ENCODE measurements around the gene REPS2.
A peak's percentile ranks its signal among the peaks of the same experiment; 100 is the strongest.

Gene REPS2

DNA sequence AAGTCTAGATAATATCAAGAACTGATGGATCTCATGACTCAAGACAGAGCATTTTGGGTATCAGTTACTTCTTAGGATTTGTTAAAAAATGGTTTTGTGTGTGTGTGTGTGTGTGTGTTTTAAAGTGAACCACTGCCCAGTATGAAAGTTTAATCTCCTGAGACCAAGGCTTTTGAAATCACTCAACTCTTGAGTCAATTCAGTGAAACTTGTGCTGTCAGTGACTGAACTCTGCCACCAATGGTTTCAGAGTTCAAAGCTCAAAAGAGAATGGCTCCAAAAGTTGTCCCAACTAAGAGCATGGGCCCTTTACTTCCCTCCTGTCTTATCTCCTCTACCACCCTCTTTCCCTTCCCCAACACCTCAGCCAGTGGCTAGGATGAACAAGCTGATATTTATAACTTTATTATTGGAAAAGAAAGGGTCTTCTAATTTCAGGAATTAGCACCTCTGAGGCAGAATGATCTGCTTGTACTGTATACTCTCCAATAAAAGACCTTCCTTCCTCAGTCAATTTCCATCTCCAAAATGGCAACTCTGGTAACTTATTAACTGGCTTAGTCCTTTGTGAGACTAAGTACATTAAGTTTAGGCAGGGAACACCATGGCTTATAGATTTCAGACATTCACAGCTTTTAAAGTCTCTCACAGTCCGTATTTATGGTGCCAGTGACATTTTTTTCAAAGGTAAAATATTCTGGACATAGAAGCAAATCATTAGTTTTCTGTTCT is 152.2 kb downstream of the REPS2 start:
- in situ Hi-C loops (cut with HindIII; ENCODE audit: low pct_unique_long_range_greater_than_20kb, low sequenced_read_pairs), result no loop called here
- no peak for DNase-seq (ENCODE audit: low read depth in 1 of 2, low spot score in 1 of 2)
- TF ChIP-seq JUND (IDR thresholded peaks at IDR 0.05; ENCODE audit: low read depth), result no peak

DNA sequence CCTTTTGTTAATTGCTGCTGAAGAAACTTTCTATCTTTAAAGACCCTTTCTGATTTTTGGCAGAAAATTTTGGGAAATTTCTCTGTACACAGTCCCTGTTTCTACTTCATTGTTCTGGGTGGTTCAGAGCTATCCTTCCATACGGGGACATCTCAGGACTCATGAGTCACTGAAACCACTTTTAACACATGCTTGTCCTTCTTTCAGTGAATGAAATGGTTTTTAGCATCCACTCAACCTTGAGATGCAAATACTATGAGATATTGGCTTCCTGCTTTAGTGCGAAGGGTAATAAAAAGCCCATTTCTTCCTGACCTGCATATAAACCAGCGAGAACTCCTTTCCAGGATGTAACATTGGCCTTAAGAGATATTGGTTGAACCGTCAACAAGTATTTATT is 158.0 kb downstream of the REPS2 start:
- in situ Hi-C loops (cut with HindIII; ENCODE audit: low pct_unique_long_range_greater_than_20kb, low sequenced_read_pairs), result no loop called here

DNA sequence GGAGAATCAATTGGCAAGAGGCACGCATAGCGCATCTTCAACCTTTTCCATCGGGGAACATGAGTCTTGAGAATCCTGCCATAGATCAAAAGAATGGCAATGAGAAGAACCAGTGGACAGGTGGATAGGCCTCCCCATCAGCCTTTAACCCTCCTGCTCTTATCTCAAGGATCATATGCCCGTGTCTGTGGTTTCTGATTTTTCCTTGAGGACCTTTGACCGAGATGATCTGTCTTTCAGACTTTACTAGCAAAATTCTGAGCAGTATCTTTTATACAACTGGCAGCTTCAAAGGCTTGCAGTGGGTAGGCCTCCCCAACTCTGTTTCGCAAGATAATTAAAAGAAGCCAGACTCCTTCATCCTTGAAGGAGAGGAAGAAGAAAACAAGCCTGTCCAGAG is 174.4 kb downstream of the REPS2 start:
- DNase-seq (ENCODE audit: low read depth in 1 of 2, low spot score in 1 of 2), result no peak
- no peak for TF ChIP-seq JUND (IDR thresholded peaks at IDR 0.05; ENCODE audit: low read depth)
- in situ Hi-C loops (cut with HindIII; ENCODE audit: low pct_unique_long_range_greater_than_20kb, low sequenced_read_pairs), result no loop called here

More for the DNA sequence above, 158.0 kb downstream of the REPS2 start:
- no peak for DNase-seq (ENCODE audit: low read depth in 1 of 2, low spot score in 1 of 2)
- no peak for TF ChIP-seq JUND (IDR thresholded peaks at IDR 0.05; ENCODE audit: low read depth)

DNA sequence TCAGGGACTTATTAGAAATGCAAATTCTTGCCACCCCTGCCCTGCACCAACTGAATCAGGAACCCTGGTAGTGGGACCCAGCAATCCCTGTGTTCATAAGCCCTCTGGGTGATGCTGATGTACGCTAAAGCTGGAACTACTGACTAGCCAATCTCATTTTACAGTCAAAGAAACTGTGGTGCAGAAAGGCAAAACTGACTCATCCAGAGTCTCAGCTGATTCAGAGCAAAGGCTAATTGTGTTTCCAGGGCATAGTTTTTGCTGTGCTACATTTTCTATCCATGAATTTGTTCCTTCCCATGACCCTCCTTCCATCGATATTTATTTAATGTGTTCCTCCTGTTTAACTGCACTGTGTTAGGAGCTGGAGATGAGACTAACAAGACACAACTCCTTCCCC is 207.5 kb downstream of the REPS2 start:
- in situ Hi-C loops (cut with HindIII; ENCODE audit: low pct_unique_long_range_greater_than_20kb, low sequenced_read_pairs), result no loop called here
- no peak for TF ChIP-seq JUND (IDR thresholded peaks at IDR 0.05; ENCODE audit: low read depth)
- no peak for DNase-seq (ENCODE audit: low read depth in 1 of 2, low spot score in 1 of 2)

DNA sequence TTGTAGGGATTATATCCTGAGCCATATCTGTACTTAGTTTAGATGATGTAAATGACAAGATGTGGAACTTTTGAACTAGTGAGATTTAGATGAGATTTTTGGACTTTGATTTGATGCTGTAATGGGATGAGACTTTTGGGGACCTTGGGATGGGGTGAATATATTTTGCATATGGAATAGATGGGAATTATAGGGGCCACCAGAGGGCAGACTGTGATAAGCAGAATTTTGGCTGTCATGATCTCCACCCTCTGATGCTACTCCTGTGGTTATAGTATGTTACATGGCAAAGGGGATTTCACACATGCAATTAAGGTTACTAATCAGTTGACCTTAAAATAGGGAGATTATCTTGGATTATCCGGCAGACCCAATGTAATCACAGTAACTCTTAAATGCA is 214.5 kb downstream of the REPS2 start:
- no peak for TF ChIP-seq JUND (IDR thresholded peaks at IDR 0.05; ENCODE audit: low read depth)
- no peak for DNase-seq (ENCODE audit: low read depth in 1 of 2, low spot score in 1 of 2)
- in situ Hi-C loops (cut with HindIII; ENCODE audit: low pct_unique_long_range_greater_than_20kb, low sequenced_read_pairs), result no loop called here

DNA sequence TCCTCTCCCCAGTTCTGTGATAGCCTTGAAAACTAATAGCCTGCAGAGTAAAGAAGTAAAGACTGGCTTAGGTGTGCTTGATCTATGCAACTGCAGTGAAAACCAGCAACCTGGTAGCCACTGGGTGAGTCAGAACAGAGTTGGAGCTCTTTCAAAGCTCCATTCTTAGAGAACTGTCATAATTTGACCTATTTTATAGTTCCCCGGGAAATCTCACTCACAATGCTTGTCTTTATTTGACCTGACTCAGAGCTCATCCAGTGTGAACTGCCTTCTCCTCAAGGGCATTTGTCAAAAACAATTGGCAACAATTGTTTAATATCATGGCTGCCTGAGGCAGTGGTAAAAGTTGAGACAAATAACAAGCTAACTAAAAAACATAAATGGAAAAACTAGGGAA is 215.5 kb downstream of the REPS2 start:
- DNase-seq (ENCODE audit: low read depth in 1 of 2, low spot score in 1 of 2), result no peak
- in situ Hi-C loops (cut with HindIII; ENCODE audit: low pct_unique_long_range_greater_than_20kb, low sequenced_read_pairs), result no loop called here
- TF ChIP-seq JUND (IDR thresholded peaks at IDR 0.05; ENCODE audit: low read depth), result no peak

DNA sequence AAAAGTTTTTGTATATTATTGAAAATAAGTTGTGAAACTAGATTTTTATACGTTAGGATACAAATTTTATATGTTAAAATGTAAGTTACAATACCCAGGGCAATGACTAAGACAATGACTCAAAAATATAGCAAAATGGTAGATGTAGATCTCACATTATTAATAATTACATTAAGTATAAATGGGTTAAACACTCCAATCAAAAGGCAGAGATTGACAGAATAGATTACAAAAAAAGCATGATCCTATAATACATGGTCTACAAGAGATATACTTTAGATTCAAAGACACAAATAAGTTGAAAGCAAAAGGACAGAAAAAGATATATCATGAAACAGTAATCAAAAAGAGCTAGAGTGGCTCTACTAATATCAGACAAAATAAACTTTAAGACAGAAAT is 217.6 kb downstream of the REPS2 start:
- no peak for TF ChIP-seq JUND (IDR thresholded peaks at IDR 0.05; ENCODE audit: low read depth)
- in situ Hi-C loops (cut with HindIII; ENCODE audit: low pct_unique_long_range_greater_than_20kb, low sequenced_read_pairs), result no loop called here
- DNase-seq (ENCODE audit: low read depth in 1 of 2, low spot score in 1 of 2), result no peak

DNA sequence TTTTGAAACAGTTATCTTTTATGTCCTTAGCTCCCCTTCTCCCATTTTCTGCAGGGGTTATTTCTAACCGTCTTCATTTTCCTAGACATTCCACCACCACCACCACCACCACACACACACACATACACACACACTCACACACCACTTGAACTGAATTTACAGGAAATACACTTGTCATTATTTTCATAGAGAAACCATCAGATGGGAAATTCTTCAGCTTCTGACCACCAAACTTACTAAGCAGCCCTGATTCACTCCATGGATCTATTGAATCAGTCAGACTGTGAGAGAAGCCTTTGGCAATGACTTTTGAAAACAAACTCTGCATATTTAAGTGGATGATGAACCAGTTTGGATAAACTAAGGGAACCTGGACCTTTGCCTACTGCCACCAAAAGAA is 218.5 kb downstream of the REPS2 start:
- no peak for DNase-seq (ENCODE audit: low read depth in 1 of 2, low spot score in 1 of 2)
- no peak for TF ChIP-seq JUND (IDR thresholded peaks at IDR 0.05; ENCODE audit: low read depth)
- in situ Hi-C loops (cut with HindIII; ENCODE audit: low pct_unique_long_range_greater_than_20kb, low sequenced_read_pairs), result no loop called here

DNA sequence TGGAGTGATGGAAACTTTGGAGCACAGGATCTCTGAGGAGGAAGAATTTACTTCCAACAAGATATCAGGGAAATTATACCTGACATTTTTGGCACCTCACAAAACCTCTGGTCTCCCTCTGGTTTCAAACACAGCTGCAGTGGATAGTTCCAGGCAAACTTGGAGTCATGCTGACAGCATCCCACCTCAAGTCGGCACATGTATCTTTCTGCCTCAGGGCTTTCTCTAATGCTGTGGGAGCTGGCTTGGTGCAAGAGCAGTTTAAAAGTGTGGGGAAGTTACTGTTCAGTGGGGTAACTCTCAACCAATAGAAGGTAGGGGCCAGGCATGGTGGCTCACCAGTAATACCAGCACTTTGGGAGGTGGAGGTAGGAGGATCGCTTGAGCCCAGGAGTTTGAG is 221.5 kb downstream of the REPS2 start:
- in situ Hi-C loops (cut with HindIII; ENCODE audit: low pct_unique_long_range_greater_than_20kb, low sequenced_read_pairs), result no loop called here
- DNase-seq (ENCODE audit: low read depth in 1 of 2, low spot score in 1 of 2), result no peak
- no peak for TF ChIP-seq JUND (IDR thresholded peaks at IDR 0.05; ENCODE audit: low read depth)

DNA sequence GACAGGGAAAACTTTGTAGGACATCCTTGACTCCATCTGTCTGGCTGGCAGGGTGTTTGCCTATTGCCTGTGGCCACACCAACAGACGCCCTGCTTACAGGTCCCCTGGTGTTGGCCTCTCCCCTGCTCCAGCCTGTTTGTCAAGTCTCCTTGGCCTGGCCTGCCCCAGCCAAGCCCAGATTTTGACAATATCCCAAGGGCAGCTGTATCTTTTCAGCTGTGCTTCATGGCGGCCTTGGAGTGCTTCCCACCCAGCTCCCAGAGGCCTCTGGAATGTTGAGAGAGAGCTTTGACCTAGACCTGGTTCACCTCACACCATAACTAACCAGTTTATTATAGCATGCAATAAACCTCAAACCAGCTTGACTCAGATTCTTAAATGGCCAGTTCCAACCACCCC is 224.5 kb downstream of the REPS2 start:
- in situ Hi-C loops (cut with HindIII; ENCODE audit: low pct_unique_long_range_greater_than_20kb, low sequenced_read_pairs), result no loop called here
- TF ChIP-seq JUND (IDR thresholded peaks at IDR 0.05; ENCODE audit: low read depth), result no peak
- peak in 1 of 2 experiments; percentile 34 for DNase-seq (ENCODE audit: low read depth in 1 of 2, low spot score in 1 of 2)

DNA sequence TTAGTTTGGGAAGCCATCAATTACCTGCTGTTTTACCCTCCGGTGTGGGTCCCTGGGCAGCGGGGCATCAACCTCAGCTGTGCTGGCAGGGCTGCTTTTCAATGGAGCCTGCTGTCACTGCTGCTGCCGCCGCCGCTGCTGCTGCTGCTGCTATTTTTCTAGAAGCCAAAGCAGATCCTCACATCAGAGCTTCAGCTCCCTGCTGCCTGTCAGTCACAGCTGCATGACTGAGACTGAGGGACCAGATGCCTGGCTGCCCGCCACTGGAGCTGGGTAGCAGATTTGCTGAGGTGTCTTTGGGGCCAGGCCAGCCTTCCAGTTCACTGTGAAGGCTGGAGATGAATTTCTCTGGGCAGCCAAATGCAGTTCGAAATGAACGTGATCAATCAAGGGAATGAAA is 228.2 kb downstream of the REPS2 start:
- in situ Hi-C loops (cut with HindIII; ENCODE audit: low pct_unique_long_range_greater_than_20kb, low sequenced_read_pairs), result no loop called here
- TF ChIP-seq JUND (IDR thresholded peaks at IDR 0.05; ENCODE audit: low read depth), result no peak
- DNase-seq (ENCODE audit: low read depth in 1 of 2, low spot score in 1 of 2), result no peak

DNA sequence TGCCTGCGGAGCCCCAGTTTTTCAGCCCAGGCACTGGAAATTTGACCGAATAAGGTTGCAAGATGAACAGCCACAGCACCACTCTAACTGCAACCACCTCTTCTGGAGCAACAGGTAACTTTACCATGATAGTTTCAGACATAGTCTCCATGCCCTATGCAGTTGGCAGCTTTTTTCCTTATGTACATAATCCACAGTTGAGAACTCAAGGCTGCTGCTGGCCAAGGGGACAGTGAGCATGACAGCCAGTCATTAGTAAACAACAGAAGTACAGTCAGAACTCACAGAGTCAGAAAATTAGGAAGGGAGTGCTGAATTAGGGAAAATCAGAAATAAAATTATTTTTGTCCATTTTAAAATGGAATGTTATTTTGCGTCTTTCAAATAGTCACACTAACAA is 235.9 kb downstream of the REPS2 start:
- in situ Hi-C loops (cut with HindIII; ENCODE audit: low pct_unique_long_range_greater_than_20kb, low sequenced_read_pairs), result no loop called here
- DNase-seq (ENCODE audit: low read depth in 1 of 2, low spot score in 1 of 2), result peak in 1 of 2 experiments; percentile 1
- no peak for TF ChIP-seq JUND (IDR thresholded peaks at IDR 0.05; ENCODE audit: low read depth)

DNA sequence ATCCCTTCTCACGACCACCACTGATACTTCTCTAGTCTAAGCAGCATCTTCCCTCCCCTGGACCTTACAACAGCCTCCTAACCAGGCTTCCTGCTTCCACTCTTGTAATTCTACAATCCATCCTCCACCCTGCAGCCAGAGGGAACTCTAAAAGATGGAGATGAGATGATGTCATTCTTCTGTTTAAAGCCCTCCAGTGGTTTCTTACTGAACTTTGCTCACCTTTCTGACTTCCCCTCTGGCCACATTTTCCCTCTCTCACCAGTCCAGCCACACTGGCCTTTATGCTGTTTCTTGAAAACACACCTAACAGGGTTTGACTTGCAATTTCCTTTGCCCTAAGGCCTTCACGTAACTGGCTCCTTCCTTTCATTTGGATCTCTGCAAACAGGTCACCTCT is 237.1 kb downstream of the REPS2 start:
- TF ChIP-seq JUND (IDR thresholded peaks at IDR 0.05; ENCODE audit: low read depth), result no peak
- DNase-seq (ENCODE audit: low read depth in 1 of 2, low spot score in 1 of 2), result peak in 1 of 2 experiments; percentile 7
- in situ Hi-C loops (cut with HindIII; ENCODE audit: low pct_unique_long_range_greater_than_20kb, low sequenced_read_pairs), result no loop called here

DNA sequence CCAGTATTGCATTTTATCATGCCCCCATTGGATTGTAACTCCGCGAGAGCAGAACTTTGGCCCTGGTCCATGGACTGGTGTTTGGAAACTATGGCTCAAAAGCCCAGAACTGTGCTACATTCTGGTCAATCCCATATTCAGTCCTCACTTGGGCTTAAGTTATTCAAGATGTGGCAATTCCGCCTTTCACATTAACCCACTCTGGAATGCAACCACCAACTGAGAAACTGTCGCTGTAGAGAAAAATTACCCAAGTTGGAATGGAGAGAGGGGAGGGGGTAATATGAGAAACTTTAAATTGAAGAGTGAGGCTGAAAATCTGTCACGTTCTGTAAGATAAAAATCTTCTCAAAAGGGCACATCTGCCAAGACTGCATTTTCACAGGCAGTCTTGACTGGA is 239.0 kb downstream of the REPS2 start:
- in situ Hi-C loops (cut with HindIII; ENCODE audit: low pct_unique_long_range_greater_than_20kb, low sequenced_read_pairs), result no loop called here
- TF ChIP-seq JUND (IDR thresholded peaks at IDR 0.05; ENCODE audit: low read depth), result no peak
- no peak for DNase-seq (ENCODE audit: low read depth in 1 of 2, low spot score in 1 of 2)
